WTC11 (cell line): ENCODE data around the gene TRPC1. TPM values are rescaled to one million over a fixed set of nuclear protein-coding genes. Genes with fewer than 3 reads are reported as not detected.

Experiments
- ATAC-seq: fragments of 200-7000 bp; cut with Tn5 transposase; 2 replicates; pipeline ENCODE4 v1.10.0; 2021; ENCODE audit warnings: mild to moderate bottlenecking, moderate library complexity
- CTCF ChIA-PET: fragments of 300-600 bp; sonication (Branson Sonifier 250); formaldehyde crosslinking; loops from one replicate; lab custom pipeline; 2021; ENCODE audit warnings: antibody characterized with exemption; lab: Charles Lee
- POLR2A ChIA-PET: fragments of 350-600 bp; sonication (Branson Sonifier 250); formaldehyde crosslinking; loops from one replicate; lab custom pipeline; 2021; ENCODE audit warnings: antibody characterized with exemption; lab: Charles Lee
- DNase-seq: peaks from one replicate; pipeline ENCODE4 v3.0.0; 2021; ENCODE audit warnings: low spot score
- H3K27ac Mint-ChIP-seq: 2 replicates; pipeline ENCODE4 v1.8.0; 2021; ENCODE audit warnings: mixed read lengths
- H3K27me3 Mint-ChIP-seq: 2 replicates; pipeline ENCODE4 v1.8.0; 2021; ENCODE audit warnings: low read depth, mild to moderate bottlenecking, moderate library complexity, mixed read lengths
- H3K36me3 Mint-ChIP-seq: 2 replicates; pipeline ENCODE4 v1.8.0; 2021; ENCODE audit warnings: mixed read lengths
- H3K4me1 Mint-ChIP-seq: 2 replicates; pipeline ENCODE4 v1.8.0; 2022; ENCODE audit warnings: mixed read lengths
- H3K4me3 Mint-ChIP-seq: 2 replicates; pipeline ENCODE4 v1.8.0; 2021; ENCODE audit warnings: mild to moderate bottlenecking, moderate library complexity, mixed read lengths
- H3K9me3 Mint-ChIP-seq: 2 replicates; pipeline ENCODE4 v1.8.0; 2021; ENCODE audit warnings: mixed read lengths
- E2F5 ChIP-seq: sonication (generic); formaldehyde crosslinking; IDR thresholded peaks from 2 replicates; pipeline ENCODE4 v1.8.1; 2022; ENCODE audit warnings: mild to moderate bottlenecking, moderate library complexity, missing genetic modification reagents
- ESRRA ChIP-seq: sonication (generic); formaldehyde crosslinking; IDR thresholded peaks from 2 replicates; pipeline ENCODE4 v1.8.1; 2022; ENCODE audit warnings: mild to moderate bottlenecking, missing genetic modification reagents, borderline replicate concordance
- FOXJ3 ChIP-seq: sonication (generic); formaldehyde crosslinking; IDR thresholded peaks from 2 replicates; pipeline ENCODE4 v1.9.0; 2021; ENCODE audit warnings: missing genetic modification reagents, mild to moderate bottlenecking, borderline replicate concordance
- IRF1 ChIP-seq: sonication (generic); formaldehyde crosslinking; IDR thresholded peaks from 2 replicates; pipeline ENCODE4 v1.8.0; 2023; ENCODE audit warnings: missing genetic modification reagents
- PREB ChIP-seq: sonication (generic); formaldehyde crosslinking; IDR thresholded peaks from 2 replicates; pipeline ENCODE4 v1.8.1; 2022; ENCODE audit warnings: mild to moderate bottlenecking, missing genetic modification reagents, moderate library complexity, borderline replicate concordance
- SOX15 ChIP-seq: fragments of 250-450 bp; sonication (Bioruptor Pico); IDR thresholded peaks from 2 replicates; pipeline ENCODE4 v1.9.0; 2021; ENCODE audit warnings: mild to moderate bottlenecking
- TEAD4 ChIP-seq: sonication (generic); formaldehyde crosslinking; IDR thresholded peaks from 2 replicates; pipeline ENCODE4 v1.8.0; 2022; ENCODE audit warnings: mild to moderate bottlenecking, missing genetic modification reagents
- ZBTB21 ChIP-seq: sonication (generic); formaldehyde crosslinking; IDR thresholded peaks from 2 replicates; pipeline ENCODE4 v1.8.1; 2023; ENCODE audit warnings: mild to moderate bottlenecking, missing genetic modification reagents, borderline replicate concordance
- ZMAT4 ChIP-seq: fragments of 250-450 bp; sonication (Bioruptor Pico); IDR thresholded peaks from 2 replicates; pipeline ENCODE4 v1.9.0; 2021; ENCODE audit warnings: mild to moderate bottlenecking
- ZNF121 ChIP-seq: sonication (generic); formaldehyde crosslinking; IDR thresholded peaks from 2 replicates; pipeline ENCODE4 v1.8.0; 2023; ENCODE audit warnings: missing genetic modification reagents
- ZNF263 ChIP-seq: sonication (generic); formaldehyde crosslinking; IDR thresholded peaks from 2 replicates; pipeline ENCODE4 v1.8.1; 2022; ENCODE audit warnings: low read depth, mild to moderate bottlenecking, moderate library complexity, missing genetic modification reagents
- ZNF416 ChIP-seq: fragments of 250-450 bp; sonication (Bioruptor Pico); IDR thresholded peaks from 2 replicates; pipeline ENCODE4 v1.9.0; 2021; ENCODE audit warnings: mild to moderate bottlenecking, inconsistent platforms
- ZNF423 ChIP-seq: fragments of 250-450 bp; sonication (Bioruptor Pico); IDR thresholded peaks from 2 replicates; pipeline ENCODE4 v2.1.2; 2022; ENCODE audit warnings: mild to moderate bottlenecking, moderate library complexity
- ZNF532 ChIP-seq: fragments of 250-450 bp; sonication (Bioruptor Pico); IDR thresholded peaks from 2 replicates; pipeline ENCODE4 v1.9.0; 2021; ENCODE audit warnings: mild to moderate bottlenecking, borderline replicate concordance
- total RNA-seq: library from RNA; stranded (reverse); gene quantifications from 3 replicates; pipeline ENCODE4 v1.2.3, GENCODE V29; 2021
- TF ChIP-seq, protein P1 (sequence below): sonication (generic); formaldehyde crosslinking; IDR thresholded peaks from 2 replicates; pipeline ENCODE4 v1.8.1; 2022; ENCODE audit warnings: low read depth, missing genetic modification reagents, borderline replicate concordance
- TF ChIP-seq, protein P2 (sequence below): fragments of 250-450 bp; sonication (Bioruptor Pico); IDR thresholded peaks from 2 replicates; pipeline ENCODE4 v2.1.2; 2022; ENCODE audit warnings: mild to moderate bottlenecking, moderate library complexity

Gene TRPC1
- total RNA-seq, 1 experiment from 2014 or later = 13.8 TPM

DNA sequence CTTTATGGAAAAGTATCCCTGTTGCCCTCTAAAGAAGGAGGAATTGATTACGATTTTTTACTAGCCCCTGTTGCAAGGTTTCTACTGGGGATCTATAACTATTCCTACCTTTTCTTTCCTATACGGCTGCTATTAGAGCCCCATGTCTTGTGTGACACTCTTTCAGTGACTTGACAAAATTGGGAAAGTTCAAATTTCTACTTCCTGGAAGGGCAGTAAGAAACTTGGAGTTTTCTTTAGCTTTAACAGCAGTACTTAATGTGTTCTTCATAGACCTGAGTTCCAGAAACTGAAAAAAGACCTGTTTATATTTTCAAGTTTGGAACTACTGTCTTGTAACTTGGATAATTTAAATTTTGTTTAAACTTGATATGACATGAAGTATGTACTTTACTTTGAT lies 54.7 kb downstream of the TRPC1 start:
- POLR2A ChIA-PET = no interaction called here
- H3K4me3 Mint-ChIP-seq = no peak overlapping the region
- no peak for ATAC-seq
- CTCF ChIA-PET = no interaction called here
- H3K27me3 Mint-ChIP-seq = no peaks in the 10 kb centered on the region
- no peaks in the 10 kb centered on the region for H3K9me3 Mint-ChIP-seq
- H3K27ac Mint-ChIP-seq = no peak overlapping the region
- no peak for TF ChIP-seq ZNF263 (CRISPR knock-in tag)
- no peak for TF ChIP-seq E2F5
- no peak for TF ChIP-seq ZNF416 (CRISPR knock-in tag)
- TF ChIP-seq, protein P1, sequence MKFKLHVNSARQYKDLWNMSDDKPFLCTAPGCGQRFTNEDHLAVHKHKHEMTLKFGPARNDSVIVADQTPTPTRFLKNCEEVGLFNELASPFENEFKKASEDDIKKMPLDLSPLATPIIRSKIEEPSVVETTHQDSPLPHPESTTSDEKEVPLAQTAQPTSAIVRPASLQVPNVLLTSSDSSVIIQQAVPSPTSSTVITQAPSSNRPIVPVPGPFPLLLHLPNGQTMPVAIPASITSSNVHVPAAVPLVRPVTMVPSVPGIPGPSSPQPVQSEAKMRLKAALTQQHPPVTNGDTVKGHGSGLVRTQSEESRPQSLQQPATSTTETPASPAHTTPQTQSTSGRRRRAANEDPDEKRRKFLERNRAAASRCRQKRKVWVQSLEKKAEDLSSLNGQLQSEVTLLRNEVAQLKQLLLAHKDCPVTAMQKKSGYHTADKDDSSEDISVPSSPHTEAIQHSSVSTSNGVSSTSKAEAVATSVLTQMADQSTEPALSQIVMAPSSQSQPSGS = no peak
- no peak for TF ChIP-seq SOX15 (CRISPR knock-in tag)
- TF ChIP-seq ZNF423 (CRISPR knock-in tag) = no peak
- TF ChIP-seq ZNF121 (CRISPR knock-in tag) = no peak
- no peak for TF ChIP-seq TEAD4 (CRISPR knock-in tag)
- no peaks in the 10 kb centered on the region; the same call in 1 of the 2 replicates for H3K4me1 Mint-ChIP-seq
- DNase-seq = no peak
- no peaks in the 10 kb centered on the region for H3K36me3 Mint-ChIP-seq

GRCh38 chr3:142779591-142779990 lies 55.8 kb downstream of the TRPC1 start:
- Mint-ChIP-seq H3K27me3 (no peaks in the 10 kb centered on the region), H3K9me3 (no peaks in the 10 kb centered on the region), H3K4me3 (no peak overlapping the region), H3K27ac (no peak overlapping the region), H3K36me3 (no peaks in the 10 kb centered on the region), H3K4me1 (no peaks in the 10 kb centered on the region)
- ATAC-seq (no peak), DNase-seq (no peak)
- ChIA-PET CTCF (interaction anchor here (0.7 kb wide), 1 partner anchor 266 kb away, joined by 3 read pairs; no protein-coding TSS in a partner anchor), POLR2A (no interaction called here)
- TF ChIP-seq ESRRA (no peak), PREB (no peak), ZBTB21 (no peak), IRF1 (no peak), FOXJ3 (no peak), ZNF532 (CRISPR knock-in tag) (no peak), ZMAT4 (CRISPR knock-in tag) (no peak)
- TF ChIP-seq, protein P2, sequence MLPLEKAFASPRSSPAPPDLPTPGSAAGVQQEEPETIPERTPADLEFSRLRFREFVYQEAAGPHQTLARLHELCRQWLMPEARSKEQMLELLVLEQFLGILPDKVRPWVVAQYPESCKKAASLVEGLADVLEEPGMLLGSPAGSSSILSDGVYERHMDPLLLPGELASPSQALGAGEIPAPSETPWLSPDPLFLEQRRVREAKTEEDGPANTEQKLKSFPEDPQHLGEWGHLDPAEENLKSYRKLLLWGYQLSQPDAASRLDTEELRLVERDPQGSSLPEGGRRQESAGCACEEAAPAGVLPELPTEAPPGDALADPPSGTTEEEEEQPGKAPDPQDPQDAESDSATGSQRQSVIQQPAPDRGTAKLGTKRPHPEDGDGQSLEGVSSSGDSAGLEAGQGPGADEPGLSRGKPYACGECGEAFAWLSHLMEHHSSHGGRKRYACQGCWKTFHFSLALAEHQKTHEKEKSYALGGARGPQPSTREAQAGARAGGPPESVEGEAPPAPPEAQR (CRISPR knock-in tag) = no peak
